Measurements from ENCODE around the gene SNTB2. TPM values are rescaled to one million over a fixed set of nuclear protein-coding genes. Genes with fewer than 3 reads are reported as not detected.

Gene SNTB2
- total and polyA plus RNA-seq, 2 of the 4 experiments (the other 2 are of a cell fraction), result 23.5 to 47.5 TPM

GRCh38 chr16:69330286-69331109, 143.5 kb downstream of the SNTB2 start, which contains the start of gene PDF:
TSS of gene PDF (minus strand) at chr16:69330588. CDS start at chr16:69330570, 18 bp downstream.
- CTCF ChIA-PET, result interaction anchor here (0.6 kb wide), 1 partner anchor 113 kb away, joined by 5 read pairs; no protein-coding TSS in a partner anchor
- Histone ChIP-seq H2AFZ (replicated peaks; ENCODE audit: low read length, poor library complexity) (peak within 1 kb of the TSS; percentile 97), H3K18ac (ENCODE audit: low read depth, low read length) (no peak within 1 kb of the TSS), H4K5ac (ENCODE audit: low read depth, low read length) (peak within 1 kb of the TSS; percentile 27), H2BK15ac (ENCODE audit: low read depth, low read length) (no peak within 1 kb of the TSS), H4K8ac (ENCODE audit: low read depth in 2 of 2, low read length in 2 of 2) (peak within 1 kb of the TSS; percentile 88 to 95; a peak in 3 of 4 replicates), H3K56ac (ENCODE audit: extremely low read depth, insufficient read depth, low read length) (peak within 1 kb of the TSS; percentile 54), H3K9ac (ENCODE audit: low read depth, low read length) (peak within 1 kb of the TSS; percentile 77), H3K4me3 (ENCODE audit: insufficient read depth, low read depth, low read length) (peak within 1 kb of the TSS; percentile 78), H2AK5ac (ENCODE audit: low read depth, low read length) (peak within 1 kb of the TSS; percentile 84), H3K36me3 (ENCODE audit: control insufficient read depth, insufficient read depth, low read length) (peaks cover 49% of the 10 kb centered on the region), H3K9me3 (ENCODE audit: control insufficient read depth, insufficient read depth, low read length) (no peaks in the 10 kb centered on the region), H3K27me3 (ENCODE audit: control insufficient read depth, insufficient read depth, low read length) (no peaks in the 10 kb centered on the region), H4K91ac (ENCODE audit: insufficient read depth, low read depth, low read length) (peak within 1 kb of the TSS; percentile 92), H3K4me2 (ENCODE audit: low read depth, low read length) (peak within 1 kb of the TSS; percentile 91), H2BK5ac (ENCODE audit: low read depth, low read length, poor library complexity, severe bottlenecking) (peak within 1 kb of the TSS; percentile 85), H3K23ac (ENCODE audit: low read depth, low read length) (peak within 1 kb of the TSS; percentile 98), H2BK20ac (ENCODE audit: low read depth, low read length) (no peak within 1 kb of the TSS), H3K4ac (ENCODE audit: low read depth, low read length) (peak within 1 kb of the TSS; percentile 96), H3K4me1 (ENCODE audit: control insufficient read depth, insufficient read depth, low read length) (peaks cover 12% of the 10 kb centered on the region), H3K79me1 (ENCODE audit: low read depth in 1 of 2, low read length in 2 of 2) (peaks cover 45 to 73% of the 10 kb centered on the region in 2 experiments), H4K20me1 (ENCODE audit: insufficient read depth, low read length) (peaks cover 41% of the 10 kb centered on the region), H2BK120ac (ENCODE audit: low read depth, low read length) (peak within 1 kb of the TSS; percentile 75), H3K9me1 (ENCODE audit: insufficient read depth, low read length) (peaks cover 10% of the 10 kb centered on the region), H3K27ac (ENCODE audit: insufficient read depth, low read length) (peak within 1 kb of the TSS; percentile 86), H2AK9ac (replicated peaks; ENCODE audit: low read depth, low read length, poor library complexity) (peak within 1 kb of the TSS; percentile 97), H3K14ac (replicated peaks; ENCODE audit: low read depth, low read length) (peak within 1 kb of the TSS; percentile 96)
- intact Hi-C loops (cut with micrococcal nuclease), result no loop called here
- DNase-seq (peak; percentile 90), ATAC-seq (ENCODE audit: low read depth) (peak; percentile 92)
- WGBS, 2 experiments (ENCODE audit: extremely low coverage in 2 of 2, insufficient read length in 1 of 2), result 0% methylated on average over 43 of the region's 93 CpGs; no CpG with 5 or more reads in 1 of the 2 experiments
- dilution Hi-C loops (cut with HindIII; ENCODE audit: low sequenced_read_pairs, unreplicated experiment), result no loop called here
- BruUV-seq (replicated peaks), result no TSS peak
- in situ Hi-C loops (cut with MboI; ENCODE audit: low sequenced_read_pairs), result no loop called here
- POLR2A ChIA-PET (ENCODE audit: unreplicated experiment), result no interaction called here
- TF ChIP-seq CEBPB (IDR thresholded peaks at IDR 0.05; ENCODE audit: low read depth, low read length), result 0 out of 2 replicates have a peak, but pooled peaks have one; percentile 38
- TF ChIP-seq FOS (IDR thresholded peaks at IDR 0.05; ENCODE audit: low read depth, low read length), result no peak
- peak; percentile 64; the same call in 1 of the 2 replicates for TF ChIP-seq POLR2A (IDR thresholded peaks at IDR 0.05; ENCODE audit: low read depth, low read length)
- peak; percentile 80; the same call in 1 of the 2 replicates for TF ChIP-seq MXI1 (IDR thresholded peaks at IDR 0.05; ENCODE audit: borderline replicate concordance, low read depth, low read length)
- no peak for TF ChIP-seq MAFK (IDR thresholded peaks at IDR 0.05; ENCODE audit: low read depth, low read length)
- no peak for TF ChIP-seq RAD21 (IDR thresholded peaks at IDR 0.05; ENCODE audit: low read length)
- TF ChIP-seq CTCF (conservative IDR thresholded peaks at IDR 0.05; ENCODE audit: low read depth, low read length), result no peak
- peak; percentile 4; the same call in 1 of the 2 replicates for TF ChIP-seq USF2 (IDR thresholded peaks at IDR 0.05; ENCODE audit: low read depth, low read length)
- TF ChIP-seq RFX5 (IDR thresholded peaks at IDR 0.05; ENCODE audit: low read depth, low read length), result no peak
- TF ChIP-seq ELK1 (IDR thresholded peaks at IDR 0.05; ENCODE audit: borderline replicate concordance, low read depth, low read length), result no peak
- no peak for TF ChIP-seq NFE2L2 (IDR thresholded peaks at IDR 0.05; ENCODE audit: low read depth, low read length)
- TF ChIP-seq CHD1 (IDR thresholded peaks at IDR 0.05; ENCODE audit: low read depth, low read length), result no peak
- TF ChIP-seq MAZ (IDR thresholded peaks at IDR 0.05; ENCODE audit: borderline replicate concordance, low read depth, low read length), result peak; percentile 74; the same call in 1 of the 2 replicates
- no peak for TF ChIP-seq RCOR1 (IDR thresholded peaks at IDR 0.05; ENCODE audit: insufficient replicate concordance, low read length)

All from IMR-90 (cell line).